Choroid plexus epithelial cell (primary cell): Measurements from ENCODE around the gene PRRX2.

Source experiments
- DNase-seq: peaks from one replicate; pipeline ENCODE4 v3.0.0-alpha.2; 2010; ENCODE audit warnings: low read depth
- H3K4me3 ChIP-seq: 2 replicates; pipeline ENCODE4 v1.5.1; 2011; ENCODE audit warnings: low read depth, mild to moderate bottlenecking, control low read depth, low read length, moderate library complexity
- CTCF ChIP-seq: conservative IDR thresholded peaks from 2 replicates; pipeline ENCODE4 v1.5.1; 2011; ENCODE audit warnings: low read depth, mild to moderate bottlenecking, control low read depth, inconsistent platforms, low read length, moderate library complexity

The PRRX2 gene

GRCh38 chr9:129678844-129679243 is 13.4 kb downstream of the PRRX2 start:
- no peak for TF ChIP-seq CTCF
- H3K4me3 ChIP-seq, result no peak overlapping the region
- no peak for DNase-seq

GRCh38 chr9:129679537-129679936 is 14.1 kb downstream of the PRRX2 start:
- DNase-seq, result no peak
- no peak for TF ChIP-seq CTCF
- H3K4me3 ChIP-seq, result no peak overlapping the region

GRCh38 chr9:129681924-129682323 is 16.5 kb downstream of the PRRX2 start:
- no peak for DNase-seq
- no peak for TF ChIP-seq CTCF
- H3K4me3 ChIP-seq, result no peak overlapping the region

- H3K4me3 ChIP-seq, result no peak overlapping the region
- no peak for TF ChIP-seq CTCF
- no peak for DNase-seq
Observed at GRCh38 chr9:129682381-129682780, 16.9 kb downstream of the PRRX2 start.

GRCh38 chr9:129685220-129685932 is 19.9 kb downstream of the PRRX2 start:
- TF ChIP-seq CTCF, result no peak
- no peak for DNase-seq
- H3K4me3 ChIP-seq, result no peak overlapping the region

GRCh38 chr9:129685933-129686259 is 20.4 kb downstream of the PRRX2 start:
- no peak overlapping the region for H3K4me3 ChIP-seq
- TF ChIP-seq CTCF, result no peak
- no peak for DNase-seq

GRCh38 chr9:129686736-129687135 is 21.3 kb downstream of the PRRX2 start:
- no peak for TF ChIP-seq CTCF
- H3K4me3 ChIP-seq, result no peak overlapping the region
- DNase-seq, result no peak
